GM21717 (cell line): ENCODE results near the gene RTL5.

Experiments used
- ATAC-seq: cut with Tn5 transposase; IDR thresholded peaks from one replicate; pipeline ENCODE4 v1.9.1; 2021; ENCODE audit warnings: mild to moderate bottlenecking, moderate library complexity; ENCODE audit not compliant: unreplicated experiment

The RTL5 gene

DNA sequence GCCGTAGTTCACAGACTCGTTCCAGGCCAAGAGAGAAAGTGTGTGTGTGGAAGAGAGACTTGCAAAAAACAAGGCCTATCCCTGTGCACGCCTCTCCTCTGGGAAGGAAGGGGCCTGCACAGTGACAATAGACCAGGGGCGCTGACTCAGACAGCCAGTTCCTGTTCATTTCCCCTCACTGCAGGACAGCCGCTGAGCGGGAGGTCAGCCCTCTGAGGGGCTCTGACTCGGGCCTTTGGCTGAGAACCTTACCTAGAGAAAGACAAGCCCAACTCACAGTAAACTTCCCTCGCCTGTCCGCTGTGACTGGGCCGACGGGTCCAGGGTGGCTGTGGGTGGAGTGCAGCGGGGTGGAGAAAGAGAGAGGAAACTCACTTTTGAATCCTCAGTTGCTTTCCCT lies 52.1 kb downstream of the RTL5 start:
- ATAC-seq = no peak

DNA sequence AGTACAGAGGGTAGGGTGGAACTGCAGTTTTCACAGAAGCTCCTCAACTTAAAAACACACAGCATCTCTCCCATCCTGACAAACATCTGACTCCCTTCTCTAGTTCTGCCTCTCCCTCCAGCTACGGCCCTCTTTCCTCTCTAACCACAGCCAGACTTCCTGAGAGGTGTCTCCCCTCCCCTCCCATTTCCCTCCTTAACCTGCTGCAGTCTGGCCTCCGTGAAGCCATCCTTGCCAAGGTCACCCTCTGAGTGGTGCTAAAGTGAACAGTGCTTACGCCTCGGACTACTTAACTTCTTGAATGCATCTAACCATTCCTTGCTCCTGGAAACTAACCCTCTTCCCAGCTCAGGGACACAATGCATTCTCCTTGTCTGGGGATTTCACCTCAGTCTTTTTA lies 53.3 kb downstream of the RTL5 start:
- ATAC-seq = no peak
